Effector memory CD4-positive, alpha-beta T cell (primary cell): ENCODE measurements around the gene SCFD1.

Experiments used
- DNase-seq, 3 donors: peaks; one replicate each; pipeline ENCODE4 v3.0.0-alpha.2; 2020
- H3K27ac ChIP-seq: 2 replicates; pipeline ENCODE4 v1.7.0; 2013; ENCODE audit warnings: mild to moderate bottlenecking, low read length, moderate library complexity; ENCODE audit not compliant: insufficient read depth, poor library complexity, severe bottlenecking
- H3K27me3 ChIP-seq: replicated peaks from 2 replicates; pipeline ENCODE4 v1.7.0; 2013; ENCODE audit warnings: mild to moderate bottlenecking, low read length; ENCODE audit not compliant: insufficient read depth, control insufficient read depth, poor library complexity, severe bottlenecking
- H3K36me3 ChIP-seq: 2 replicates; pipeline ENCODE4 v1.7.0; 2013; ENCODE audit warnings: mild to moderate bottlenecking, low read length, moderate library complexity; ENCODE audit not compliant: control insufficient read depth, insufficient read depth
- H3K4me1 ChIP-seq: 2 replicates; pipeline ENCODE4 v1.7.0; 2013; ENCODE audit warnings: low read length, mild to moderate bottlenecking; ENCODE audit not compliant: control insufficient read depth, insufficient read depth, poor library complexity, severe bottlenecking
- H3K4me3 ChIP-seq: 2 replicates; pipeline ENCODE4 v1.7.0; 2013; ENCODE audit warnings: low read length, low read depth, mild to moderate bottlenecking; ENCODE audit not compliant: insufficient read depth, poor library complexity, severe bottlenecking
- H3K9me3 ChIP-seq: 2 replicates; pipeline ENCODE4 v1.7.0; 2013; ENCODE audit warnings: mild to moderate bottlenecking, low read length, moderate library complexity; ENCODE audit not compliant: control insufficient read depth

The SCFD1 gene

GRCh38 chr14:30737916-30738315, 115.8 kb downstream of the SCFD1 start:
- no peak overlapping the region for H3K4me3 ChIP-seq
- H3K27ac ChIP-seq: no peak overlapping the region
- H3K27me3 ChIP-seq: no peaks in the 10 kb centered on the region
- no peaks in the 10 kb centered on the region for H3K9me3 ChIP-seq
- peaks cover 8% of the 10 kb centered on the region for H3K36me3 ChIP-seq
- DNase-seq: no peak
- H3K4me1 ChIP-seq: no peaks in the 10 kb centered on the region

- H3K4me3 ChIP-seq: no peak overlapping the region
- H3K4me1 ChIP-seq: no peaks in the 10 kb centered on the region
- H3K27ac ChIP-seq: no peak overlapping the region
- no peaks in the 10 kb centered on the region for H3K9me3 ChIP-seq
- DNase-seq: no peak
- H3K27me3 ChIP-seq: no peaks in the 10 kb centered on the region
- H3K36me3 ChIP-seq: peaks cover 8% of the 10 kb centered on the region
Observed at GRCh38 chr14:30738978-30739377, 116.9 kb downstream of the SCFD1 start.

GRCh38 chr14:30748343-30748742, 126.2 kb downstream of the SCFD1 start:
- H3K27ac ChIP-seq: no peak overlapping the region
- H3K27me3 ChIP-seq: no peaks in the 10 kb centered on the region
- H3K4me3 ChIP-seq: no peak overlapping the region
- H3K36me3 ChIP-seq: no peaks in the 10 kb centered on the region
- no peak for DNase-seq
- no peaks in the 10 kb centered on the region for H3K9me3 ChIP-seq
- H3K4me1 ChIP-seq: no peaks in the 10 kb centered on the region

GRCh38 chr14:30751646-30752416, 129.7 kb downstream of the SCFD1 start:
- Histone ChIP-seq H3K27me3 (no peaks in the 10 kb centered on the region), H3K4me1 (no peaks in the 10 kb centered on the region), H3K36me3 (no peaks in the 10 kb centered on the region), H3K27ac (no peak overlapping the region), H3K9me3 (no peaks in the 10 kb centered on the region), H3K4me3 (no peak overlapping the region)
- DNase-seq: no peak

GRCh38 chr14:30753452-30753851, 131.3 kb downstream of the SCFD1 start:
- H3K27me3 ChIP-seq: no peaks in the 10 kb centered on the region
- H3K4me3 ChIP-seq: no peak overlapping the region
- no peaks in the 10 kb centered on the region for H3K4me1 ChIP-seq
- H3K9me3 ChIP-seq: no peaks in the 10 kb centered on the region
- DNase-seq: no peak
- no peaks in the 10 kb centered on the region for H3K36me3 ChIP-seq
- no peak overlapping the region for H3K27ac ChIP-seq

GRCh38 chr14:30754778-30755177, 132.7 kb downstream of the SCFD1 start:
- H3K4me3 ChIP-seq: no peak overlapping the region
- H3K27me3 ChIP-seq: no peaks in the 10 kb centered on the region
- no peaks in the 10 kb centered on the region for H3K36me3 ChIP-seq
- no peaks in the 10 kb centered on the region for H3K4me1 ChIP-seq
- DNase-seq: no peak
- no peaks in the 10 kb centered on the region for H3K9me3 ChIP-seq
- H3K27ac ChIP-seq: no peak overlapping the region

GRCh38 chr14:30756594-30756993, 134.5 kb downstream of the SCFD1 start:
- Histone ChIP-seq H3K4me3 (no peak overlapping the region), H3K36me3 (no peaks in the 10 kb centered on the region), H3K4me1 (no peaks in the 10 kb centered on the region), H3K27me3 (no peaks in the 10 kb centered on the region), H3K9me3 (no peaks in the 10 kb centered on the region), H3K27ac (no peak overlapping the region)
- DNase-seq: no peak

- H3K4me3 ChIP-seq: no peak overlapping the region
- no peak overlapping the region for H3K27ac ChIP-seq
- no peaks in the 10 kb centered on the region for H3K4me1 ChIP-seq
- DNase-seq: no peak
- H3K9me3 ChIP-seq: no peaks in the 10 kb centered on the region
- no peaks in the 10 kb centered on the region for H3K36me3 ChIP-seq
- no peaks in the 10 kb centered on the region for H3K27me3 ChIP-seq
Observed at GRCh38 chr14:30757082-30757481, 135.0 kb downstream of the SCFD1 start.

- Histone ChIP-seq H3K36me3 (no peaks in the 10 kb centered on the region), H3K27ac (no peak overlapping the region), H3K9me3 (no peaks in the 10 kb centered on the region), H3K4me1 (no peaks in the 10 kb centered on the region), H3K4me3 (no peak overlapping the region), H3K27me3 (no peaks in the 10 kb centered on the region)
- no peak for DNase-seq
Observed at GRCh38 chr14:30759172-30760125, 137.3 kb downstream of the SCFD1 start.

- Histone ChIP-seq H3K9me3 (no peaks in the 10 kb centered on the region), H3K4me3 (no peak overlapping the region), H3K36me3 (no peaks in the 10 kb centered on the region), H3K4me1 (no peaks in the 10 kb centered on the region), H3K27ac (no peak overlapping the region), H3K27me3 (no peaks in the 10 kb centered on the region)
- DNase-seq: no peak
Observed at GRCh38 chr14:30763891-30764290, 141.8 kb downstream of the SCFD1 start.
